Epithelial cell of esophagus (primary cell): ENCODE data around the gene RGP1.

Experiments
- DNase-seq: peaks from one replicate; pipeline ENCODE4 v3.0.0; 2010; ENCODE audit warnings: low read depth
- H3K4me3 ChIP-seq: 2 replicates; pipeline ENCODE4 v1.5.1; 2011; ENCODE audit warnings: mild to moderate bottlenecking, low read length, control low read depth
- CTCF ChIP-seq: IDR thresholded peaks from 2 replicates; pipeline ENCODE4 v1.5.1; 2011; ENCODE audit warnings: low read depth, mild to moderate bottlenecking, low read length, control low read depth, inconsistent platforms; ENCODE audit not compliant: insufficient read depth; ENCODE audit errors: missing control alignments

RGP1 gene

DNA sequence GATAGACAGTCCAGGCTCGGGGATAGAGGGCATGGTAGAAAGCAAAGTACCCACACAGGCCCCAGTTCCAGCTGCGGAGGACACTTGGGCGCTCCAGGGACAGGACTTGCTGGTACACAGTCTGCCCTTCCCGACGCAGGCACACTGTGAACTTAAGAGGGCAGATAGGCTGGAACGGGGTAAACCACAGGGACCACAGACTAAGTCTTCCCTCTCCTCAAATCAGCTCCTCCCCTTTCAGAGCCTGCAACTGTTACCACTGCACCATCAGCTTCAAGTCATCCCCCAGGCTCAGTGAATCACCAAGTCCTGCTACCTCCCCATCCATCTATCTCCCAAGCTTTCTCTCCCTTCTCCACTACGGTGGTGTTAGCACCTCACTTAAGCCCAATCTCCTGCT is 7.3 kb upstream of the RGP1 start:
- no peak for DNase-seq
- TF ChIP-seq CTCF: no peak
- H3K4me3 ChIP-seq: no peak overlapping the region

DNA sequence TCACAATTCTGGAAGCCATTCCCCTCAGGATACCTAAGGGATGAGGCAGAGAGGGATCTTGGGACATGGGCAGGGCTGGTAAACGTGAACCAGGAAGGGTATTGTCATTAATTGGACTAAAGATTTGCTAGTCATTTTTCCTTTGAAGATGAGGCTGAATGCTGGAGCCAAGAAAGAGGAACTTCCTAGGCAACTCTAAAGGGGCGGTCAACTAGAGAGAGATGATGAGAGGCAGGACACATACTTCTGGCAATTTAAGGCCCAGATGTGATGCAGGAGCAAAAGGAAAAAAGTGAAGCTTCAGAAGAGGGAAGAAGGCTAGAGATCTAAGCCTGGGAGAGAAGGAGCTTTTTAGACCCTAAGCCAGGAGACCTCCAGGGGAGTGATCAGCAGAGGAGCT is 5.6 kb upstream of the RGP1 start:
- no peak overlapping the region for H3K4me3 ChIP-seq
- TF ChIP-seq CTCF: no peak
- DNase-seq: no peak

DNA sequence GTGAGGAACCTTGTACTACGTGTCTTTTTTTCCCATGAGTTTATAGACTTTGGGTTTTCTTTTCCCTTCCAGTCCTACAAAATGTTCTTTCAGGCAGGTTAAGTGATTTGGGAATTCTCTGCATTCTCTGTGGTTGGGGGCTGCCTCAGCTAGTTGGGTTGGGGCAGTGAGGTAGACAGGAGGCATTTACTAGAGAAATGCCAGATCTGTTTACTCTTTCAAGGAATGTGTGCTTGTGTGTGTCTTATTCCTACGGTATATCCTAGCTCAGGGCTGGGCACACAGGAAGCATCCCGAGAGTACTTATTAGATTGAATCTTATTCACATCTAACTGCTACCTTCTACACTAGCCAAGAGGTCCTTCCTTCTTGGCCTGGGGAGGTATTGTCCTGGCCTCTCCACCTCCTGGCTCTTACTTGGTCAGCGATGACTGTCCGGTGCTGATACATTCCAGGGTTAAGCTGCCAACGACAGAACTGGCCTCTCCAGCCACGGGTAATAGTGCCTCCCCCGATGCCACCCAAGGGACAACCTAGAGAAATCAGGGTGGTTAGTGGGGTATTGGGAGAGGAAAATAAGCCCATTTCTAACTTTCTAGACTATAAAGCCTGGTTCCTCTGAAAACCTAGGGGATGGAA is 5.1 kb upstream of the RGP1 start:
- TF ChIP-seq CTCF: no peak
- DNase-seq: no peak
- H3K4me3 ChIP-seq: no peak overlapping the region

DNA sequence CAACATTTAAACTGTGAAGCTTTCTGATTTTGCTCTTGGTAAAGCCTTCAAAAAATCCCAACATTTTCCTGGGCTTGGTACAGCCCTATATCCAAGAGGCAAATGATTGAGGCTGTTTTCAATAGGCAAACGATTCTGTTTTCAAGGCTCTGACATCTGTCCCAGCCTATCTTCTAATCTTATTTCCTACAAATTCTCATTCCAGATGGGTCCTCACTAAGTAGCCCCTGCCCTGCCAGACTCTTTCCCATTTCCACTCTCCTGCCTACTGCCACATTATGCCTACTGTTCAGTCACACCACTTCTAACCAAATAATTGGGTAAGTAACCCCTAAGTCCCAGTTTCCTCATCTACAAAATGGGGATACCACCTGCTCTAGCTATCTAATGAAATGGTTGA is 3.5 kb upstream of the RGP1 start:
- no peak for DNase-seq
- TF ChIP-seq CTCF: no peak
- no peak overlapping the region for H3K4me3 ChIP-seq

DNA sequence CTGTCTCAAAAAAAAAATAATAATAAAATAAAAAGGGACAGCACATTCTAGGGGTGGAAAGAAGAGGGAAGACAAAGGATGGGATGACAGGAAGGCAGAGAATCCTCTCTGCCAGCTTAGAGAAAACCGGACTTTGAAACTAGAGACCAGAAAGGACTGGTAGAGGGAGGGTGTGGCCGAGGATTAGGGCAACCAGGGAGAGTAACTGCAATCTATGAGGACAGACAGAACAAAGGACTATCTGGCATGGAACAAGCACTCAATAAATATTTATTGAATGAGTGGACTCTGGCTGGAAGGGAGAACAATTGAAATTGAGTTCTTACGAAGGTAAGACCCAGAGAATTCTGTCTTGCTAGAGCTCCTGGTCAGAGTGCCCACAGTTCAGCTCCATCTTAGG is 2.5 kb upstream of the RGP1 start:
- DNase-seq: no peak
- no peak for TF ChIP-seq CTCF

GRCh38 chr9:35748242-35748857 is 737 bp upstream of the RGP1 start:
- TF ChIP-seq CTCF: no peak
- DNase-seq: no peak

More for the DNA sequence above, 2.5 kb upstream of the RGP1 start:
- peak overlapping the region; percentile 80 for H3K4me3 ChIP-seq

GRCh38 chr9:35749515-35750255 is 598 bp downstream of the RGP1 start:
- no peak for TF ChIP-seq CTCF
- peak; percentile 40 for DNase-seq
- peak overlapping the region; percentile 80 for H3K4me3 ChIP-seq

More at GRCh38 chr9:35748242-35748857, 737 bp upstream of the RGP1 start:
- peak overlapping the region; percentile 80 for H3K4me3 ChIP-seq
